ENCODE results near the gene SPR.
A peak's percentile ranks its signal among the peaks of the same experiment; 100 is the strongest.

The SPR gene

GRCh38 chr2:72888438-72889202 is 1.4 kb downstream of the SPR start:
- Histone ChIP-seq H3K4me3 (ENCODE audit: control insufficient read depth in 1 of 7, extremely low read depth in 1 of 7, insufficient read depth in 4 of 7, low read depth in 2 of 7, low read length in 6 of 7) (no peak overlapping the region), H3K27ac (ENCODE audit: insufficient read depth in 1 of 2, low read depth in 1 of 2, low read length in 2 of 2, poor library complexity in 1 of 2, severe bottlenecking in 2 of 2) (no peak overlapping the region), H3K4me1 (ENCODE audit: control extremely low read depth in 1 of 4, control insufficient read depth in 4 of 4, insufficient read depth in 4 of 4, low read length in 3 of 4) (peaks cover 0 to 17% (median 16%) of the 10 kb centered on the region in 4 experiments), H3K27me3 (replicated peaks in 2 of 5; ENCODE audit: control insufficient read depth in 4 of 5, insufficient read depth in 5 of 5, low read length in 4 of 5) (peaks cover 11 to 40% (median 21%) of the 10 kb centered on the region in 5 experiments), H3K36me3 (ENCODE audit: control insufficient read depth in 4 of 4, insufficient read depth in 4 of 4, low read length in 3 of 4) (no peaks in the 10 kb centered on the region), H3K9me3 (ENCODE audit: control extremely low read depth in 1 of 5, control insufficient read depth in 4 of 5, insufficient read depth in 2 of 5, low read depth in 1 of 5, low read length in 4 of 5) (no peaks in the 10 kb centered on the region)
- ChIA-PET POLR2A (no interaction called here), CTCF (interaction anchor here (0.9 to 2.6 kb wide), 11 partner anchors 10 to 116 kb away, joined by 3 to 17 read pairs (median 6); partner anchors contain the start of gene EMX1)
- WGBS (ENCODE audit: insufficient coverage) = 98% methylated on average over 7 of the region's 11 CpGs
- no peak for DNase-seq

GRCh38 chr2:72889991-72890390 is 2.8 kb downstream of the SPR start:
- peaks cover 9 to 43% (median 16%) of the 10 kb centered on the region in 5 experiments for H3K27me3 ChIP-seq (replicated peaks in 2 of 5; ENCODE audit: control insufficient read depth in 4 of 5, insufficient read depth in 5 of 5, low read length in 4 of 5)
- H3K27ac ChIP-seq (ENCODE audit: insufficient read depth in 1 of 2, low read depth in 1 of 2, low read length in 2 of 2, poor library complexity in 1 of 2, severe bottlenecking in 2 of 2) = no peak overlapping the region
- peaks cover 0 to 17% (median 16%) of the 10 kb centered on the region in 4 experiments for H3K4me1 ChIP-seq (ENCODE audit: control extremely low read depth in 1 of 4, control insufficient read depth in 4 of 4, insufficient read depth in 4 of 4, low read length in 3 of 4)
- WGBS (ENCODE audit: insufficient coverage) = 100% methylated on average over 3 of the region's 4 CpGs
- CTCF ChIA-PET = interaction anchor here (0.5 to 7.8 kb wide), 6 partner anchors 24 to 292 kb away, joined by 3 to 86 read pairs (median 3); partner anchors contain the start of gene EMX1
- no peaks in the 10 kb centered on the region for H3K9me3 ChIP-seq (ENCODE audit: control extremely low read depth in 1 of 5, control insufficient read depth in 4 of 5, insufficient read depth in 2 of 5, low read depth in 1 of 5, low read length in 4 of 5)
- POLR2A ChIA-PET = no interaction called here
- no peak for DNase-seq
- H3K36me3 ChIP-seq (ENCODE audit: control insufficient read depth in 4 of 4, insufficient read depth in 4 of 4, low read length in 3 of 4) = no peaks in the 10 kb centered on the region
- no peak overlapping the region for H3K4me3 ChIP-seq (ENCODE audit: control insufficient read depth in 1 of 7, extremely low read depth in 1 of 7, insufficient read depth in 4 of 7, low read depth in 2 of 7, low read length in 6 of 7)

DNA sequence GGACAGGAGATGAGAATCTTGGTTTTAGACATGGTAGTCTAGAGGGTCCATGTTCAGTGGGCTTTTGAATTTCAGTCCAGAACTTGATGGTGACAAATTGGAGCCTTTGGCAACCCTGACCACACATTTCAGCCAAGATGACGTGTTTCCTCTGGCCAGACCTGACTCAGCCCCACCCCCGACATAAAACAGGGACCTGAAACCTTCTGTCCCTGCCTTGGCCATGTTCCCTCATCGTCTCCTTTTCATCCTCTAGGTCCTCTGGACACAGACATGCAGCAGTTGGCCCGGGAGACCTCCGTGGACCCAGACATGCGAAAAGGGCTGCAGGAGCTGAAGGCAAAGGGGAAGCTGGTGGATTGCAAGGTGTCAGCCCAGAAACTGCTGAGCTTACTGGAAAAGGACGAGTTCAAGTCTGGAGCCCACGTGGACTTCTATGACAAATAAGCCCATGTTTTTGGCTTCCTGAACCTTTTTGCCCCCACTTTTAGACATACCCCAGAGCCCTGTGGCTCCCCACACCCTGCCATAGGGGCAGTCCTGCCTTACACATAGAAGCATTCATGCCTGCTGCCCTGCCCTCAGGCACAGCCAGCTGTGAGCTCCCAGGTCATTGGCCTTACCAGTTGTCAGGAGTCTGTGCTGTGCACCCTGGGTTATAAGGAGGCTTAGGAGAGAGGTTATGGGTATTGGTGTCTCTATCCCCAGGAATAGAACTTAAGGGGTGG is 4.0 kb downstream of the SPR start:
- Histone ChIP-seq H3K4me1 (ENCODE audit: control extremely low read depth in 1 of 4, control insufficient read depth in 4 of 4, insufficient read depth in 4 of 4, low read length in 3 of 4) (peaks cover 0 to 19% (median 16%) of the 10 kb centered on the region in 4 experiments), H3K4me3 (ENCODE audit: control insufficient read depth in 1 of 7, extremely low read depth in 1 of 7, insufficient read depth in 4 of 7, low read depth in 2 of 7, low read length in 6 of 7) (no peak overlapping the region), H3K27me3 (replicated peaks in 2 of 5; ENCODE audit: control insufficient read depth in 4 of 5, insufficient read depth in 5 of 5, low read length in 4 of 5) (peaks cover 2 to 45% (median 16%) of the 10 kb centered on the region in 5 experiments), H3K36me3 (ENCODE audit: control insufficient read depth in 4 of 4, insufficient read depth in 4 of 4, low read length in 3 of 4) (no peaks in the 10 kb centered on the region), H3K9me3 (ENCODE audit: control extremely low read depth in 1 of 5, control insufficient read depth in 4 of 5, insufficient read depth in 2 of 5, low read depth in 1 of 5, low read length in 4 of 5) (no peaks in the 10 kb centered on the region), H3K27ac (ENCODE audit: insufficient read depth in 1 of 2, low read depth in 1 of 2, low read length in 2 of 2, poor library complexity in 1 of 2, severe bottlenecking in 2 of 2) (no peak overlapping the region)
- 98% methylated on average over 8 of the region's 8 CpGs for WGBS (ENCODE audit: insufficient coverage)
- POLR2A ChIA-PET = no interaction called here
- CTCF ChIA-PET = interaction anchor here (1.0 to 7.8 kb wide), 9 partner anchors 8 to 286 kb away, joined by 3 to 86 read pairs (median 6); no protein-coding TSS in a partner anchor
- no peak for DNase-seq

GRCh38 chr2:72892506-72893173 is 5.4 kb downstream of the SPR start:
- DNase-seq = peak; percentile 75 to 85 (median 81)
- Histone ChIP-seq H3K4me1 (ENCODE audit: control extremely low read depth in 1 of 4, control insufficient read depth in 4 of 4, insufficient read depth in 4 of 4, low read length in 3 of 4) (peaks cover 0 to 9% (median 7%) of the 10 kb centered on the region in 4 experiments), H3K27ac (ENCODE audit: insufficient read depth in 1 of 2, low read depth in 1 of 2, low read length in 2 of 2, poor library complexity in 1 of 2, severe bottlenecking in 2 of 2) (no peak overlapping the region), H3K36me3 (ENCODE audit: control insufficient read depth in 4 of 4, insufficient read depth in 4 of 4, low read length in 3 of 4) (no peaks in the 10 kb centered on the region), H3K9me3 (ENCODE audit: control extremely low read depth in 1 of 5, control insufficient read depth in 4 of 5, insufficient read depth in 2 of 5, low read depth in 1 of 5, low read length in 4 of 5) (no peaks in the 10 kb centered on the region), H3K27me3 (replicated peaks in 2 of 5; ENCODE audit: control insufficient read depth in 4 of 5, insufficient read depth in 5 of 5, low read length in 4 of 5) (peaks cover 0 to 40% (median 9%) of the 10 kb centered on the region in 5 experiments), H3K4me3 (ENCODE audit: control insufficient read depth in 1 of 7, extremely low read depth in 1 of 7, insufficient read depth in 4 of 7, low read depth in 2 of 7, low read length in 6 of 7) (no peak overlapping the region)
- POLR2A ChIA-PET = interaction anchor here (0.7 kb wide), 1 partner anchor 1647 kb away, joined by 3 read pairs; no protein-coding TSS in a partner anchor
- CTCF ChIA-PET = interaction anchor here (0.5 to 7.8 kb wide), 33 partner anchors 9 to 318 kb away, joined by 3 to 86 read pairs (median 5); no protein-coding TSS in a partner anchor
- 6% methylated on average over 10 of the region's 11 CpGs for WGBS (ENCODE audit: insufficient coverage)

DNA sequence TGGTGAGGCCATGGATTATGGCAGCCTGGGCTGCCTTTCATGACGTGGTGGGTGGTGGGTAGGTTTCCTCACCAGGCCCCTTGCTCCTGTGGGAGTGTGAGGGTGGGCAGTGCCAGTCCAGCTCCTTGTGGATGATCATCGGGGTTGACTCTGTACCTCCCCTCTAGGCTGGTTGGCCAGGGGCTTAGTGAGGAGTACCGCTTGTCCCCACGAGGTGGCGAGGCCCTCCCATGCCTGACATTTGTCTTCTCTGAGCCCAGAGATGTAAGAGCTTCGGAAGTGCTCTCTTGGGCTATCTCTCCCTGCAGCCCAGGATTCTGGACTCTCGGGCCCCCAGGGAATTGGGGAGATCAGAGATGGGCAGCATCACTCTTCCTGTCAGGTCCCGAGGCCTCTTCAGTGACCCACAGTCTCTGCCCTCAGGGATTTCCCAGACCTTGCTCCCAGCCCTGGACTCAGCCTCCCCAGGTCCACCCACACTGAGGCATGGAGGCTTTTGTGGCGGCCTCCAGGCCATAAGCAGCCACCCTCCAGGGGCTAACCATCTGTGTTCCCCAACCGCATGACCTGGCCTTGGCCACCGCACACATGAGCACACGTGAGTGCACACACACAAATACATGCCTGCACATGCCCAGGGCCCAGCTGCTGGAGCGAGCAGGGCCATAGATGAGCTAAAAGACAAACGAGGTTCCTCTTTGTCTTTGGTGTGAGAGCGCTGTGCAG is 6.5 kb downstream of the SPR start:
- Histone ChIP-seq H3K27ac (ENCODE audit: insufficient read depth in 1 of 2, low read depth in 1 of 2, low read length in 2 of 2, poor library complexity in 1 of 2, severe bottlenecking in 2 of 2) (no peak overlapping the region), H3K4me3 (ENCODE audit: control insufficient read depth in 1 of 7, extremely low read depth in 1 of 7, insufficient read depth in 4 of 7, low read depth in 2 of 7, low read length in 6 of 7) (no peak overlapping the region), H3K27me3 (replicated peaks in 2 of 5; ENCODE audit: control insufficient read depth in 4 of 5, insufficient read depth in 5 of 5, low read length in 4 of 5) (peaks cover 0 to 44% (median 15%) of the 10 kb centered on the region in 5 experiments), H3K9me3 (ENCODE audit: control extremely low read depth in 1 of 5, control insufficient read depth in 4 of 5, insufficient read depth in 2 of 5, low read depth in 1 of 5, low read length in 4 of 5) (no peaks in the 10 kb centered on the region), H3K4me1 (ENCODE audit: control extremely low read depth in 1 of 4, control insufficient read depth in 4 of 4, insufficient read depth in 4 of 4, low read length in 3 of 4) (peaks cover 0 to 3% (median 0%) of the 10 kb centered on the region in 4 experiments), H3K36me3 (ENCODE audit: control insufficient read depth in 4 of 4, insufficient read depth in 4 of 4, low read length in 3 of 4) (no peaks in the 10 kb centered on the region)
- 47% methylated on average over 14 of the region's 15 CpGs for whole genome bisulfite sequencing (ENCODE audit: insufficient coverage)
- CTCF ChIA-PET = interaction anchor here (0.6 to 7.8 kb wide), 31 partner anchors 9 to 360 kb away, joined by 3 to 86 read pairs (median 4); partner anchors contain the start of gene EMX1
- peak; percentile 57 to 75 (median 72) for DNase-seq
- POLR2A ChIA-PET = no interaction called here

DNA sequence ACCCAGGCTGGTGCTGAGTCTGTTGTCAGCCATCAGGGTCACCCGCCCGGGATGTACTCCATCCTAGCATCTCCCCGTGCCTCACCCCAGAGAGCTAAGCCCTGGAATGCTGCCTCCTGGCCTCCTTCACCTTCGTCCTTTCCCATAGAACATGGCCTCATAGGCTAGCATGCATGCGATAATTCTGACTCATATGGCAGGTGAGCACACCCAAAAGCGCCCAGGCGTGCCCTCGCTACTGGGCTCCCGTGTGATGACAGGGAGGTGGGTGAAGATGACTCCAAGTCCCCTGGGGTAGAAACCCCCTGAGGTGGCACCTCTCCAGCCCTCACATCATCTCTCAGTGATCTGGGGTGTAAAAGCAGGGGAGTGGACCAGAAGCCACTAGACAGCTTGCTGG is 7.3 kb downstream of the SPR start:
- POLR2A ChIA-PET = no interaction called here
- Histone ChIP-seq H3K27me3 (replicated peaks in 2 of 5; ENCODE audit: control insufficient read depth in 4 of 5, insufficient read depth in 5 of 5, low read length in 4 of 5) (peaks cover 0 to 45% (median 16%) of the 10 kb centered on the region in 5 experiments), H3K9me3 (ENCODE audit: control extremely low read depth in 1 of 5, control insufficient read depth in 4 of 5, insufficient read depth in 2 of 5, low read depth in 1 of 5, low read length in 4 of 5) (no peaks in the 10 kb centered on the region), H3K4me3 (ENCODE audit: control insufficient read depth in 1 of 7, extremely low read depth in 1 of 7, insufficient read depth in 4 of 7, low read depth in 2 of 7, low read length in 6 of 7) (no peak overlapping the region), H3K36me3 (ENCODE audit: control insufficient read depth in 4 of 4, insufficient read depth in 4 of 4, low read length in 3 of 4) (no peaks in the 10 kb centered on the region), H3K27ac (ENCODE audit: insufficient read depth in 1 of 2, low read depth in 1 of 2, low read length in 2 of 2, poor library complexity in 1 of 2, severe bottlenecking in 2 of 2) (no peak overlapping the region), H3K4me1 (ENCODE audit: control extremely low read depth in 1 of 4, control insufficient read depth in 4 of 4, insufficient read depth in 4 of 4, low read length in 3 of 4) (peaks cover 0 to 3% (median 0%) of the 10 kb centered on the region in 4 experiments)
- CTCF ChIA-PET = interaction anchor here (0.7 to 7.8 kb wide), 17 partner anchors 9 to 283 kb away, joined by 3 to 86 read pairs (median 7); no protein-coding TSS in a partner anchor
- 93% methylated on average over 8 of the region's 9 CpGs for WGBS (ENCODE audit: insufficient coverage)
- no peak for DNase-seq

Data from common myeloid progenitor, CD34-positive (primary cell).